Measurements from ENCODE around the gene REL. TPM values are rescaled to one million over a fixed set of nuclear protein-coding genes. Genes with fewer than 3 reads are reported as not detected.

REL gene
- polyA plus RNA-seq, 1 of the 3 experiments (the other 2 are of a cell fraction): 0.59 TPM

- POLR2A ChIA-PET: interaction anchor here (0.6 kb wide), 1 partner anchor 13 kb away, joined by 7 read pairs; no protein-coding TSS in a partner anchor
These were observed 93.3 kb downstream of the REL start for GRCh38 chr2:60974652-60975051.

More at GRCh38 chr2:60974652-60975051, 93.3 kb downstream of the REL start:
- Histone ChIP-seq H2AFZ (ENCODE audit: low read depth) (no peak overlapping the region), H3K9ac (no peak overlapping the region), H3K4me1 (ENCODE audit: control insufficient read depth in 1 of 2, insufficient read depth in 2 of 2, low read depth in 1 of 2, low read length in 1 of 2) (no peaks in the 10 kb centered on the region; a peak in 1 of 4 replicates), H3K79me2 (ENCODE audit: insufficient read depth) (no peaks in the 10 kb centered on the region), H3K4me3 (ENCODE audit: low read depth in 2 of 2, low read length in 1 of 2) (no peak overlapping the region), H3F3A (replicated peaks; ENCODE audit: insufficient read depth) (no peaks in the 10 kb centered on the region), H3K36me3 (replicated peaks in 1 of 2; ENCODE audit: control insufficient read depth in 1 of 2, insufficient read depth in 2 of 2, low read length in 1 of 2) (no peaks in the 10 kb centered on the region), H3K27me3 (ENCODE audit: insufficient read depth) (no peaks in the 10 kb centered on the region), H3K4me2 (no peak overlapping the region), H4K20me1 (ENCODE audit: insufficient read depth) (no peaks in the 10 kb centered on the region), H3K27ac (ENCODE audit: low read depth in 2 of 2, low read length in 1 of 2) (no peak overlapping the region), H3K9me2 (no peaks in the 10 kb centered on the region), H3K9me3 (no peaks in the 10 kb centered on the region)
- CTCF ChIA-PET: interaction anchor here (1.2 to 2.1 kb wide), 2 partner anchors 23 to 24 kb away, joined by 3 to 7 read pairs; no protein-coding TSS in a partner anchor
- WGBS (ENCODE audit: low lambda C conversion rate): 91% methylated on average over 9 of the region's 16 CpGs
- TF ChIP-seq USF1 (IDR thresholded peaks at IDR 0.05; ENCODE audit: borderline replicate concordance, low read depth) (no peak), EZH2phosphoT487 (IDR thresholded peaks at IDR 0.05; ENCODE audit: borderline replicate concordance, low read depth) (no peak), EP300 (IDR thresholded peaks at IDR 0.05; ENCODE audit: borderline replicate concordance in 1 of 2, low read depth in 1 of 2, low read length in 1 of 2) (no peak), ELF1 (IDR thresholded peaks at IDR 0.05) (no peak), POLR2AphosphoS5 (IDR thresholded peaks at IDR 0.05; ENCODE audit: low read depth, low read length) (no peak)
- no peak for DNase-seq

Small RNA genes within 50 kb of the gene (small RNA-seq; reads per million reads assigned to genes)
- 0 reads per million in 7 experiments for gene RN7SL632P
- 0 reads per million in 7 experiments for gene RNU4-51P

Other genes with a start within 250 kb of the REL start
- 2.1 and 3.4 TPM in 2 replicates for gene PAPOLG, start 125.3 kb upstream of the REL start, polyA plus RNA-seq (2012; rRNA removed)
- 10.3 and 12.4 TPM in 2 replicates for gene PEX13, start 136.1 kb downstream of the REL start, polyA plus RNA-seq (2012; rRNA removed)
- 2.8 and 4.4 TPM in 2 replicates for gene PUS10, start 136.7 kb downstream of the REL start, polyA plus RNA-seq (2012; rRNA removed)
- gene SANBR, start 184.3 kb downstream of the REL start, polyA plus RNA-seq (2012; rRNA removed): 4.3 and 4.7 TPM in 2 replicates

All from SK-N-SH (cell line).